Stimulated activated naive CD8-positive, alpha-beta T cell treated with anti-CD3 and anti-CD28 coated beads, Interleukin-15, Interleukin-2, amounts not matched to agents 100 U/mL and 50 U/mL, for 24 hours (primary cell): Measurements from ENCODE around the gene RASGRP4.
"Not testable (repeated sequence)": the region's sequence is repeated elsewhere in the genome, so short reads cannot be mapped to it uniquely, and the experiment has no call there.

Experiments used
- ATAC-seq: fragments of 150-1000 bp; cut with Tn5 transposase; one replicate; pipeline ENCODE4 v1.10.0; 2021
- DNase-seq: peaks from one replicate; pipeline ENCODE4 v3.0.0; 2021

The RASGRP4 gene

DNA sequence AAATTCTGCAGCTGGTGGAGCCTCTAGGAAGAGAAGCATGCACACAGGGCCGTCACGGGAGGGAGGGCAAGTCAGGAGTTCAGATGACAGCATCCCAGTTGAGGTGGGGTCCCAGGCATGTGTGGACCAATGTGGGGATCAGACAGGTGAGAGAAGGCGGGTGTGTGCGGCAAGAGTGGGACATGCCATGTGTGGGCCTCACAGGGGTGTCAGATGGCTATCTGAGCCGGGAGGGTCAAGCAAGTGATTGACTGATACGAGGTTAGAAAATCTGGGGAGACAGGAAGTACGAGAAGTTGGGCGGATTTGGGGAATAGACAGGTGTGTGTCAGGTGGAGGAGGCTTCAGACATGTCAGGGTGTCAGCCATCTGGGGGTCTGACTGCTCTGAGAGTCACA lies 8.9 kb downstream of the RASGRP4 start:
- DNase-seq (no peak), ATAC-seq (no peak)

DNA sequence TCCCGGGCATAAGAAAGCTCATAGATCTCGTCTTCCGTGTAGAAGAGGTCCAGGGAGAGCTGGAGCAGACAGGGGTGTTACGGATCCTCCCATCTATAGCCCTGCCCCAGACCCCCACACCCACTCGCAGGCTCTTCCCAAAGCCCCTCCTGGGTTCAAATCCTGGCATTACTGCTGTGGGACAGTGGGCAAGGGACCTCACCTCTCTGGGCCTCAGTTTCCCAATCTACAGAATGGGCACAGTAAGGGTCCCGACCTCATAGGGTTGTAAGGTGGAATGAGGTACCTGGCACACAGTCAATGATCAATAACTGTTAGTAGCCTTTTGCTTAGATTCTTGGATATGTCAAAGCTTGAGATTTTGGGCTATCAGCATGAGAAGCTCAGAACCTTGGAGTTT lies 12.6 kb downstream of the RASGRP4 start:
- DNase-seq (no peak), ATAC-seq (no peak)

DNA sequence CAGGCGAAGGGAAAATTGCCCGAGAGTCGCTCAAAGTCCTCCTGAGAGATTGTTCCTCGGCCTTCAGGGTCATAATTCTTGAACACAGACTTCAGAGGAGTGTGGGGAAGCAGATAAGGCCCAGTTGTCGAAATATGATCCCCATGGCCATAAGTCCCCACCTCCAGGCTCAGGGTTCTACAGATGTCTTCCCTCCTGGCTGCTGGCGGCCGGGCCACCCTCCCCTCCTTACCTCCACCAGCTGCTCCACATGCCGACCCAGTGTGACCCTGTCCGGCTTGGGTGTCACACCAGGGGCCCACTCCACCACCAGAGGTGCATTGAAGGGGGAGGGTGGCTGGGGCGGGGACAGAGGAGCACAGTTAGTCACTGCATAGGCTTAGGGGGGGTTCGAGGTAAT lies 13.1 kb downstream of the RASGRP4 start:
- DNase-seq (no peak), ATAC-seq (no peak)

DNA sequence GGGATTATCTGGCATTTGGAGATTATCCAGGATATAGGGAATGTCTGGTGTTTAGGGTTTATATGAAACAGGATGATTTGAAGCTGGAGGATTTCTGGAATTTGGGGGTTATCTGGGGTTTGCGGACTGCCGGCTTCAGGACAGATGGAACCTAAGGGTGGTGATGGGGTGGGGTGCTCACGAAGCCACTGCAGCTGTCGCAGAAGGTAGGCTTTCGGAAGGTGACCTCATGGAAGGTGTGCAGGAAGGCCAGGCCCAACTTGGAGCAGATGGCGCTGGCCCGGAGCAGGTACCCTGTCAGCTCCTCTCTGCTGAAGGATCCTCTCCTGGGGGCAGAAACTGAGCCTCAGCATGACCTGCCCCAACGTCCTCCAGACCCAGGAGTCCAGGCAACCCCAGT lies 13.5 kb downstream of the RASGRP4 start:
- no peak for DNase-seq
- no peak for ATAC-seq

DNA sequence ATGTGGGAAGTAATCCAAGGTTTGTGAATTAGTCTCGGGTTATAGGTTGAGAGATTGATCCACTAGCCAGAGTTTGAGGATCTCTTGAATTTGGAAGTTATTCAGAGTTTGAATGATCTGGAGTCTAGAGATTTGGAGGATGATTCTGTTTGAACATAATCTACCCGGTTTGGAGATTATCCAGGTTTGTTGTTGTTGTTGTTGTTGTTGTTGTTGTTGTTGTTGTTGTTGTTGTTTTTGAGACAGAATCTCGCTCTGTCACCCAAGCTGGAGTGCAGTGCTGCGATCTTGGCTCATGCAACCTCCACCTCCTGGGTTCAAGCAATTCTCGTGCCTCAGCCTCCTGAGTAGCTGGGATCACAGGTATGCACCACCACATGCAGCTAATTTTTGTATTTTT lies 14.1 kb downstream of the RASGRP4 start:
- not testable (repeated sequence) for ATAC-seq, DNase-seq

DNA sequence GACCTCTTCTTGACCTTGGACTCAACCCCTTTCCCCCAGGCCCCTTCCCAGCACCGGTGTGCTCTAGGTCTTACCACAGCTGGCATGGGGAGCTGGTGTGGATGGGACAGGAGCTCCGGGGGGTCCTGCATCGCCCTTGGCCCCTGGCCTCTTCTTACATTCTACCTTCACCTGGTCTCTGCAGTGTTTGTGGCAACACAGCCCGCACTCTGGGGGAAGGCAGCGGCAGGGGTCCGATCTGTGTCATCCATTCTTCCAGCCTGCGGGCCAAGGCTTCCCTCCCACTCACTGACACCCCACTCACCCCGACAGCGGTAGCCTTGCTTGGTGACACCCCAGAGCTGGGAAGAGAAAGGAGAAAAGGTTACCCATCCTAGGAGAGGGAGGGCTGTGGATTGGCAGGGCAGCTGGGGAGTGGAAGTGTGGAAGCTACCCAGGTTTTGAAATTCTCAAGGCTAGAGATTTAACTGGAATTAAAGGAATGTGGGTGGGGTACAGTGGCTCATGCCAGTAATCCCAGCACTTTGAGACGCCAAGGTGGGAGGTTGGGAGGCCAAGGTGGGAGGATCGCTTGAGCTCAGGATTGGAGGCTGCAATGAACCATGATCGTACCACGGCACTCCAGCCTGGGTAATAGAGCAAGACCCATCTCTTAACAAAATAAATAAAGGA lies 14.8 kb downstream of the RASGRP4 start:
- ATAC-seq, result no peak
- DNase-seq, result no peak

DNA sequence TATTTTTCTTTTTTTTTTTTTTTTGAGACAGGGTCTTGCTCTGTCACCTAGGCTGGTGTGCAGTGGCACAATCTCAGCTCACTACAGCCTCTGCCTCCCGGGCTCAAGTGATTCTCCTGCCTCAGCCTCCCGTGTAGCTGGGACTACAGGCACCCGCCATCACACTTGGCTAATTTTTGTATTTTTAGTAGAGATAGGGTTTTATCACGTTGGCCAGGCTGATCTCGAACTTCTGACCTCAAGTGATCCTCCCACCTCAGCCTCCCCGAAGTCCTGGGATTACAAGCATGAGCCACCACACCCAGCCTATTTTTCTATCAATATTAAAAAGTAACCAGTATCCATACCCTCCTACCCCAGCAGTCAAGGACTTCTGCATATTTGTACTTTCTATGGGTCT lies 15.6 kb downstream of the RASGRP4 start:
- not testable (repeated sequence) for DNase-seq, ATAC-seq

DNA sequence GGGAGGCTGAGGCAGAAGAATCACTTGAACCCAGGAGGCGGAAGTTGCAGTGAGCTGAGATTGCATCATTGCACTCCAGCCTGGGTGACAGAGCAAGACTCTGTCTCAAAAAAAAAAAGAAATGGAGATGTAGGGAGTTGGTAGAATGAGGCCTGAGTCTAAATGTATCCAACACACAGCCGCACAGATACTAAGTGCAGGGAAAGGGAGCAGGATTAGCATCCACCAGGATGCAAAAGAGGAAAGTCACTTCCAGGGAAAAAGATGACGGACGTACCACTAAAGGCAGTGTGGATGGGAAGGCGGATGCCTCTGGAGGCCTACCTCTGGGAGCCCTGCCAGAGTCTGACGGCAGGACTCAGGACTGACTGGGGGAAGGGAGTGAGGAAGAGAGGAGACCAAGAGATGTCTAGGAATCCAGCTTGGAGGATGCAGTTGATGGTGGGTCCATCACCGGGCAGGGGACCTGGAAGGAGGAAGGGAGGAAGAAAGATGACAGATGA lies 16.3 kb downstream of the RASGRP4 start:
- DNase-seq, result no peak

DNA sequence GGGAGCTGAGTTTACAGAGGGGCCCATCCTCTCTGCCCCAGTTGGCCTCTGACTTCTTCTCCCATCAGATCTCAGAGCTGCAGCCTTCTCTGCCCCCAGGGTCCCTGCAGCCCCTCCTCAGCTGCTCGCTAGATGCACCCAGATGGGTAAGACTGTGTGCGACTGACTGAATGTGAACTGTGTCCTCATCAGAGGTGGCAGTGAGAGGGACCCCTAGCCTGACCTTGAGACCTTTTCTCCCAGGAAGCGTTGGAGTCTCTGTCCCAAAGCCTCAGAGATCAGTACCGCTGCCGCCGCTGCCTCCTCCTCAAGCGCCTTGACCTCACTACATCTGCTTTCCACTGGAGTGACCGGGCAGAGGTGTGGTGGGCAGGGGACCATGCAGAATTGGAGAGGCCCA lies 20.7 kb downstream of the RASGRP4 start:
- DNase-seq (no peak), ATAC-seq (no peak)

More for the DNA sequence above, 16.3 kb downstream of the RASGRP4 start:
- no peak for ATAC-seq

DNA sequence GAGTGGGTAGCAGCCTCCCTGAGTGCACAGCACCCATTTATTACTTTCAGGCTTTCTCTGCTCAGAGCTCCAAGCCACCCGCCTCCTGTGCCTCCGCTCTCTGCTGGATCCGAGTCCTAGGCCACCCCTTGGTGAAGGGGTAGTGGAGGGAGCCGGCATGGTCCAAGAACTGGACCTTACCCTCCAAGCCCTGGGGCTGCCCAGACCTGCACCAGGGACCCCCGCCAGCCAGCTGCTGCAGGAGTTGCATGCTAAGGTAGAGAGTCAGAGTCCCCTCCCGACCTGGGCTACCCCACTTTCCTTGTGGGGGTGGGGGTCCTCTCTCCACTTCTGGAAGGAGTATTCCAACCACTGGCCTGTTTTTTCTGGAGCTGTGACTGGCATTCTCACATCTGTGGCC lies 21.2 kb downstream of the RASGRP4 start:
- ATAC-seq, result no peak

DNA sequence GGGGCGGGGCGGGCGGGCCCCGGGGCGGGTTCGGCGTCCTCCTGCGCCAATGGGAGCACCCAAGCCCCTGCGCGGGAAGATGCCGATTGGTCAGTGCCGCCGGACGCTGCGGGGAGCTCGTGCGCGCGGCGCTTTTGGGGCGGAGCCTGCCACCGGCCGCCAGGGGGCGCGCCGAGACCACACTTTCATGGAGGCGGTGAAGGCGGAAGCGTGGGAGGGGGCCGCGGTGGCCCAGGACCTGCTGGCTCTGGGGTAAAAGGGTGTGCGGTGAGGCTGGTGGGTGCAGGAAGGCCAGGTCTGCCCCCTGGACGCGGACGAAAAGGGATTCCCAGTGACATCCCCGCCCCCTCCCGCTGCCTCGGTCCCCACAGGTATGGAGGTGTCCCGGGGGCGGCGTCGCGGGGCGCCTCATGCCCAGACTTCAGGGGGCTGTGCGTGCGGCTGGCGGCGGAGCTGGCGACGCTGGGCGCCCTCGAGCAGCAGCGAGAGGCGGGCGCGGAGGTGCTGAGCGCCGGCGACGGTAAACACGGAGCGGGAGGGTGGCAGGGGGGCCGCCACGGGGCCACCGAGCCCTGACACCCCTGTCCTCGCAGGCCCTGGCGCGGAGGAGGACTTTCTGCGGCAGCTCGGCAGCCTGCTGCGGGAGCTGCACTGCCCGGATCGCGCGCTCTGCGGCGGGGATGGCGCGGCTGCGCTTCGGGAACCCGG lies 22.9 kb downstream of the RASGRP4 start, which contains the start of gene FAM98C:
Gene FAM98C (plus strand): TSS at position 127 of the 708 bp plus-strand sequence. CDS start 61 bp downstream, at position 188.
- peak; percentile 97 for DNase-seq
- ATAC-seq, result peak; percentile 99

More for the DNA sequence above, 21.2 kb downstream of the RASGRP4 start:
- DNase-seq, result no peak

DNA sequence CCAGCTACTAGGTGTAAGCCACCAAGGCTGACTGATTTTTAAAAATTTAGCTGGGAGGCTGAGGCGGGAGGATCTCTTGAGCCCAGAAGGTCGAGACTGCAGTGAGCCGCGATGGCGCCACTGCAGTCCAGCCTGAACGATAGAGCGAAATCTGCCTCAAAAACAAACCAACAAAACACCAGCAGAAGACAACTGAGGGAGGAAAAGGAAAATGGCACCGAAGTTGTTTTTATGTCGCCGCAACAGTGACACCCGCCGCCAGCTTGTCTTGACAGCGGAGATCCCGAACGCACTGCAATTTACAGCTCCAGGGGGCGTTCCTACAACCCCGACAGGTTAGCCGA lies 23.4 kb downstream of the RASGRP4 start:
- DNase-seq (no peak), ATAC-seq (no peak)

DNA sequence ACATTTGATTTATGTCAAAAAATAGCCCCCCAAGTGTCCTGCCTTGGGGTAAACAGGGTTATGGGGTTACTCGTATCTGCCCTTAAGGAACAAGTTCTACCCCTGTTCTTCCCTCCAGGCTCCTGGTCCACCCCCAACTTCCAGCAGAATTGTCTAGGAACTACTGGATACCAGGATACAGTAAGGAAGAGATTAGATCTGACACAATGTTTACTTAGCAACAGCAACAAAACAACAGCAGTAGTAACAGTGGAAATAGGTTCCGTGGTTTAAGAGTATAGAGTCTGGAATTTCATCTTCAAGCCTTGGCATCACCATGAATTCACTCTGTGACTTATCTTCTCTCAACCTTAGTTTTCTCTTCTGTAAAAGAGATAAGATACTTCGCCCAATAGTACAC lies 24.9 kb downstream of the RASGRP4 start:
- DNase-seq, result no peak
- no peak for ATAC-seq

DNA sequence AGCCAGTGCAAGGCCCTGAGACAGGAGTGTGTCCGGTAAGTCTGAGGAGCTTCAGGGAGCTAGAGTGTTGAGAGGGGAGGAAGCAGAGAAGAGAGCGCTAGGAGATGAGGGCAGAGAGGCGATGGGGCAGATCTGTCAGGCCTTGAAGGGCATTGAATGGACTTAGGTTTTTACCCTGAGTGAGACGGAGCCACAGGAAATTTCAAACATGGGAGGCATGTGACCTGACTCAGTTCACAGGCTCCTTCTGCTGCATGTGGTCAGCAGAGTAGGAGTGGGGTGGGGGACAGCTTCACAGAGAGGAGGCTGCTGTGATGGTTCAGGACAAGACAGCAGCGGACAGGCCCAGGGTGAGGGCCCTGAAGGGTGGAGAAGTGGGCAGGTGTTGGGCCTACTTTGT lies 25.7 kb downstream of the RASGRP4 start:
- ATAC-seq, result no peak
- DNase-seq, result no peak

DNA sequence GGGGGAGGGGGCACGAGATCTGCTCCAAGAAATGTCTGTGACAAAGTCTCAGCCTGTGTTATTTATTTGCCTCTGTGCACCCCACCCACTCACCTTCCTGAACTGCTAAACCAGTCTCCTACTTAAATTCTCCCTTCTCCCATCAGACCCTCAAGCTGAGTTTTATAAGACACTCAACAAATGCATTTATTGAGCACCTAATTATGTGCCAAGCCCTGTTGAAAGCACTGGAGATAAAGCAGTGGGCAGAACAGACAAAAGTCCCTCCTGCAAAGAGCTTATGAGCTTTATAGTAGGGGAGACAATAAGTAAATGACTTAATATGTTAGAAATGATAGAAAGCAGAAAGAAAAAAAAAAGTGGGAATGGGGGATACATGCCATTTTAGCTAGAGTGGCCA lies 26.5 kb downstream of the RASGRP4 start:
- DNase-seq, result no peak
- no peak for ATAC-seq

DNA sequence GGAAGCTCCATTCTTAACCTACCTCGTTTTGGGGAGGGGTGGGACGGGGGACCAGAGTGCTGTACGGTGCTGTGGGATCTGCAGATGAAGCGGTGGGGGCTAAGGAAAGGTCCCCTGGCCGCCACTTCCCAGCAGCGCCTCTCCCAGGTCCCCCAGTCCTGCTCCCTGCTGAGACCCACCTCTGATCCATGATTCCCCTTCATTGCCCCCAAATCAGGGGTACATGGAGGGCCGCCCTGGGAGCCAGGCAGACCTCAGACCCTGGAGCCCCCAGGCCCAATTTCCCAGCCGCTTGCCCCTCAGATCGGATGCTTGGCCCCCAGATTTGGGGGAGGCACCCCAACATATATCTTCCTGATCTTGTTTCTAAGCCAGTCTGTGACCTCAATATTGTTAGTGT lies 26.9 kb downstream of the RASGRP4 start:
- no peak for ATAC-seq
- DNase-seq, result no peak

DNA sequence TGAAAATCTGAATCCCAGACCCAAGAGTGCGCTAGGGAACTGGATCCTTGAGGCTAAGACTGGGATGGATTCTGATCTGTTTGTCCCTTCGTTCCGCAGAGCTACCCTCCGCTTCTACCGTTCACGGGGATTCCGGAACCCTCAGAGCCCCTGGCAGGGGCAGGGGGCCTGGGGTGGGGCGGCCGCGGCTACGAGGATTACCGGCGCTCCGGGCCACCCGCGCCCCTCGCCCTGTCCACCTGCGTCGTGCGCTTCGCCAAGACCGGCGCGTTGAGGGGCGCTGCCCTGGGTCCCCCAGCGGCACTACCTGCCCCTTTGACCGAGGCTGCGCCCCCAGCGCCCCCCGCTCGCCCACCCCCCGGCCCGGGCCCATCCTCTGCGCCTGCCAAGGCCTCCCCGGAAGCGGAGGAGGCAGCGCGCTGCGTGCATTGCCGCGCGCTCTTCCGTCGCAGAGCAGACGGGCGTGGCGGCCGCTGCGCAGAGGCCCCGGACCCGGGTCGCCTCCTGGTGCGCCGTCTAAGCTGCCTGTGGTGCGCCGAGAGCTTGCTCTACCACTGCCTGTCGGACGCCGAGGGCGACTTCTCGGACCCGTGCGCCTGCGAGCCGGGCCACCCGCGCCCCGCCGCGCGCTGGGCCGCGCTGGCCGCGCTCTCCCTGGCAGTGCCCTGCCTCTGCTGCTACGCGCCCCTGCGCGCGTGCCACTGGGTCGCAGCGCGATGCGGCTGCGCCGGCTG lies 30.5 kb downstream of the RASGRP4 start:
- peak; percentile 55 for DNase-seq
- peak; percentile 69 for ATAC-seq

DNA sequence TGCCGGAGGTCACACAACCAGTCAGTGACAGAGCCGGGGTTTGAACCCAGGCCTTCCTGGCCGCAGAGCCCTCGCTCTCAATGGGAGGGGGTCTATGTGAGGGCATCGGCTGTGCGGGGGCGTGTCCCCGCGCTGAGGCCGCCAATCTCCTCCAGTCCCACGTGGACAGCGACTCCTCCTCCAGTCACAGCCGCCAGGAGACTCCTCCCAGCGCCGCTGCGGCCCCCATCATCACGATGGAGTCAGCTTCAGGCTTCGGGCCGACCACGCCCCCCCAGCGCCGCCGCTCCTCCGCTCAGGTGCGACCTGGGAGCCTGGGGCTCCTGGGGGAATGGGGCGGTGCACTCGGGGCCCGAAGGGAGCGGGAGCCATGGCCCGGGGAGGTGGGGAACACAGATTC lies 31.5 kb downstream of the RASGRP4 start:
- ATAC-seq (peak; percentile 73), DNase-seq (peak; percentile 83)

DNA sequence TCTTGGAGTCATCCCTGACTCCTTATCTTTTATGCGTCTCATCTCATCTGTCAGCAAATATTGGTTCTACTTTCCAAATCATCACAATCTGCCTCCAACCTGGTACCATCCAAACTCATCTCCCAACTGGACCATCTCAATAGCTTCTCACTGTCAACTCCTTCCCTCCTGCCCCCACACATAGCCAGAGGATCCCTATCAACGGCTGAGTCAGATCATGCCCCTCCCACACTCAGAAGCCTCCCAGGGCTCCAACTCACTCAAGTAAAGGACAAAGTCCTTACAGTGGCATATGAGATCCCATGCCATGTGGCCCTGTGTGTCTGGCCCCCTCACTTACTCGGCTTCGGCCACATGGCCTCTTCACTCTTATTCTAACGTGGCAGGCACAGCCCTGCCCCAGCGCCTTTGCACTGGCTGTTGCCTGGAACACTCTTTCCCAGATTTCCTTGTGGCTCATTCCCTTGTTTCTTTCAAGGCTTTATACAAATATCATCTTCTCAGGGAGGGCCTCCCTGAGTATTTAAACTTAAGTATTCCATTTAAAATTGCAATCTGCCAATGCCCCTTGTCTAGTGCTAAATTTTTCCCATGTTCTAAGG lies 33.2 kb downstream of the RASGRP4 start:
- ATAC-seq, result no peak
- DNase-seq, result no peak

DNA sequence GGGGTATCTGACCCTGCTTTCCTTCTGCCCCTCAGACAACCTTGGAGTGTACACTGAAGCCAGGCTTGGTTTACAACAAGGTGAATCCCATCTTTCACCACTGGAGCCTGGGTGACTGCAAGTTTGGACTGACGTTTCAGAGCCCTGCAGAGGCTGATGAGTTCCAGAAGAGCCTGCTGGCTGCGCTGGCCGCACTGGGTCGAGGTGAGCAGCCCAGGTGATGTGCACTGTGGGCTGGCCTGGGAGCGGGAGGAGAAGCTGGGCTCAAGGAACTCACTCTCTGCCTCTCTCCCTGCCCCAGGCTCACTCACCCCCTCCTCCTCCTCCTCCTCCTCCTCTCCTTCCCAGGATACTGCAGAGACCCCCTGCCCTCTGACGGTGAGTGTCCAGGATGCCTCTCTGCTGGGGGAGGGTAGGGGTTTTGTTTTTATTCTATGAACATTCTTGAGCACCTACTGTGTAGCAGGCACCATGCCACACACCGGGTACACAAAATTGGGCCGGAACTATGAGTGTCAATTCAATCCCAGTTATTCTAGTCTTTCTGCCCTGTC lies 34.0 kb downstream of the RASGRP4 start:
- ATAC-seq, result no peak
- no peak for DNase-seq

DNA sequence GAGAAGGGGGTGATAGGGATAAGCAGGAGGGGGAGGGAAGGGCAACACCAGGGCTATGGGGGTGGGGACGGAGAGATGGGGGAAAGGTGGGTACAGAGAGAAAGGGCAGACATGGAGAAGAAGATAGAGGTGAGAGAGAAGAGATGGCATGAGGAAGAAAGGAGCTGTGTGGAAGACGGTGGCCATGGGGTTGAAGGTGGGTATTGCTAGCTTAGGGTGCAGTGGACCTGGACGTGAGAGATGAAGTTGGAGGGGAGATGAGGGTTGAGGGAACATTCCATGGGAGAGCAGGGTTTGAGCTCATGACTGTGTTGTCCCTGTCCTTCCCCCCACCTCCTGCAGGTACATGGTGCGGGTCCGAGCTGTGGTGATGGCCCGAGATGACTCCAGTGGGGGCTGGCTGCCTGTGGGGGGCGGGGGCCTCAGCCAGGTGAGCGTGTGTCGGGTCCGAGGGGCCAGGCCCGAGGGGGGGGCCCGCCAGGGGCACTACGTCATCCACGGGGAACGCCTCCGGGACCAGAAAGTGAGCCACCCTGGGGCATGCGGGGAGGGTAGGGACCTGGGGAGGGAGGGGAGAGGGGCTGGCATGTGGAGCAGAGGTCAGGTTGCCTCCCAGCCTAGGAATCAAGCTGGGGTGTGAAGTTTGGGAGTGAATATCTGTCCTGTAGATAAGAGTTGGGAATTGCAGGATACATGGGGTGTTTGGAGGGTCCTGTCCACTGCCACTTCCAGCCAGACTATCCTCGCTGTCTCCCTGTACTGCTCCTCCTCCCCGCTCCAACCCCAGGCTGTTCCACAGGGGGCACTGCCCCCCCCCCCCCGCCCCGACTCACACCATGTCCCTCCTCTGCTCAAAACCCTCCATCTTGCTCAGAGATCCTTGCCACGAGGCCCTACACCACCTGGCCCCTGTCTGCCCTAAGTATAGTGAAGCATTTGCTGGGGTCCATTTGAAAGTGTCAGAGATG lies 35.8 kb downstream of the RASGRP4 start:
- ATAC-seq (no peak), DNase-seq (no peak)
